Suprapubic skin (tissue), 4 donors: ENCODE data around the gene TRAIP. TPM values are rescaled to one million over a fixed set of nuclear protein-coding genes. Genes with fewer than 3 reads are reported as not detected.

Experiments
- DNase-seq, 2 donors: peaks; one replicate each; pipeline ENCODE4 v3.0.0-alpha.2; 2019; ENCODE audit warnings: low spot score in 2 of 2
- H3K27ac ChIP-seq: fragments of 200-600 bp; sonication (generic); one replicate; pipeline ENCODE4 v1.5.1; 2019
- H3K27me3 ChIP-seq: fragments of 200-600 bp; sonication (generic); one replicate; pipeline ENCODE4 v1.5.1; 2019
- H3K36me3 ChIP-seq: fragments of 200-600 bp; sonication (generic); one replicate; pipeline ENCODE4 v1.5.1; 2019
- H3K4me1 ChIP-seq: fragments of 200-600 bp; sonication (generic); one replicate; pipeline ENCODE4 v1.5.1; 2019
- H3K4me3 ChIP-seq: fragments of 200-600 bp; sonication (generic); one replicate; pipeline ENCODE4 v1.5.1; 2019; ENCODE audit warnings: mild to moderate bottlenecking
- H3K9me3 ChIP-seq: fragments of 200-600 bp; sonication (generic); one replicate; pipeline ENCODE4 v1.5.1; 2019
- EP300 ChIP-seq: sonication (generic); formaldehyde crosslinking; IDR thresholded peaks from one replicate; pipeline ENCODE4 v1.6.1; 2017; ENCODE audit warnings: antibody characterized with exemption
- POLR2A ChIP-seq, 2 donors: fragments of 450-650 bp; IDR thresholded peaks; one replicate each; pipeline ENCODE4 v1.6.1; 2017; ENCODE audit warnings: antibody characterized with exemption in 2 of 2, mild to moderate bottlenecking in 2 of 2, moderate library complexity in 2 of 2
- POLR2AphosphoS5 ChIP-seq, 3 donors: sonication (generic); formaldehyde crosslinking; IDR thresholded peaks; one replicate each; pipeline ENCODE4 v1.6.1; 2017; ENCODE audit warnings: antibody characterized with exemption in 3 of 3
- WGBS: methylation state at CpG from one replicate; pipeline ENCODE4 v1.1.5; 2018; 5-methylcytosine and 5-hydroxymethylcytosine counted together
- total RNA-seq, 4 donors: library from RNA; depleted of rRNA; stranded (reverse); fragments of >200 nt; gene quantifications; one replicate each; pipeline ENCODE4 v1.1.0, GENCODE V29; 2016
- TF ChIP-seq, protein P1 (sequence below), 2 donors: fragments of 200-600 bp in 1 of 2; fragments of 450-650 bp in 1 of 2; sonication (generic) in 1 of 2; IDR thresholded peaks; one replicate each; pipeline ENCODE4 v1.5.1; 2016 to 2019; ENCODE audit warnings: antibody characterized with exemption in 2 of 2, mild to moderate bottlenecking in 1 of 2, moderate library complexity in 1 of 2

The TRAIP gene
- total RNA-seq, 4 donors from 2014 or later = 3.4 to 8.4 (median 4.7) TPM

DNA sequence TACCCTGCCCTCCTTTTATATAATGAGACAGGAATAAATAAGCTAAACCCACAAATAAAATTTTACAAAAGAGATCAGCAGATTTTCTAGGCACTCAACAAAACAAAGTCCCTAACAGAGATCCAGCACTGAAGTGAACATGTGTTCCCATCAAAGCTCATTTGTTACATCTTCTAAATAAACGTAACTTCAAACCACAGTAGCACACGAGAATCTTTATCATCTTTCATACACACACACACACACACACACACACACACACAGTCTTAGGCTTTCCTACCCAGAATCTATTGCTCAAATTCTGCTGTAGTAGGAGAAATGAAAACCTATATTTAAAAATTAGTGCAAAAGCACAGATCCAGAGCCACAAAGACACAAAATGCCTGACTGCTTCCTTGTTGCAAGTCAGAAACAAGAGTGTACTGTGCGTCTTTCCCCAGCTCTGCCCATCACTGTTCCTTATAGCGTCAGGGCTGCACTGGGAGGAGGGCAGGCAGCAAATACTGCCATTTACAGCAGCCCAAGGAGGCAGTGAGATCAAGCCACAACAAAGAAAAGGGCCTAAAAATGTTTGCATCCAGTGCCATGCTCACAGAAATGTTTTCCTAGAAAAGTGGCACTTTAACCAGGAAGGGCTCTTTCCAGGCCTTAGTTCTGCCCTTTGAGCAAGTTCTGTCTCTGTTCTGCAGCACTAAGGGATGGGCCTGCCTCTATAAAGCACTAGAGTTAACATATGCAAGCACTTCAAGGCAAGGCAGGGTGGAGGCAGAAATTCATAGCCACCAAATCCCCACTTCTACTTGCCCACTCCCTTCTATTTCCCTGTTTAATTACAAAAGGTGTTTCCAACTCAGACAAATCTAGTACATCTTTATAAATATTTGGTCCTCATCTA lies 76.0 kb downstream of the TRAIP start:
- TF ChIP-seq, protein P1, sequence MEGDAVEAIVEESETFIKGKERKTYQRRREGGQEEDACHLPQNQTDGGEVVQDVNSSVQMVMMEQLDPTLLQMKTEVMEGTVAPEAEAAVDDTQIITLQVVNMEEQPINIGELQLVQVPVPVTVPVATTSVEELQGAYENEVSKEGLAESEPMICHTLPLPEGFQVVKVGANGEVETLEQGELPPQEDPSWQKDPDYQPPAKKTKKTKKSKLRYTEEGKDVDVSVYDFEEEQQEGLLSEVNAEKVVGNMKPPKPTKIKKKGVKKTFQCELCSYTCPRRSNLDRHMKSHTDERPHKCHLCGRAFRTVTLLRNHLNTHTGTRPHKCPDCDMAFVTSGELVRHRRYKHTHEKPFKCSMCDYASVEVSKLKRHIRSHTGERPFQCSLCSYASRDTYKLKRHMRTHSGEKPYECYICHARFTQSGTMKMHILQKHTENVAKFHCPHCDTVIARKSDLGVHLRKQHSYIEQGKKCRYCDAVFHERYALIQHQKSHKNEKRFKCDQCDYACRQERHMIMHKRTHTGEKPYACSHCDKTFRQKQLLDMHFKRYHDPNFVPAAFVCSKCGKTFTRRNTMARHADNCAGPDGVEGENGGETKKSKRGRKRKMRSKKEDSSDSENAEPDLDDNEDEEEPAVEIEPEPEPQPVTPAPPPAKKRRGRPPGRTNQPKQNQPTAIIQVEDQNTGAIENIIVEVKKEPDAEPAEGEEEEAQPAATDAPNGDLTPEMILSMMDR (IDR thresholded peaks at IDR 0.05) = no peak
- TF ChIP-seq POLR2AphosphoS5 (IDR thresholded peaks at IDR 0.05) (no peak), EP300 (no peak), POLR2A (IDR thresholded peaks at IDR 0.05) (no peak)
- Histone ChIP-seq H3K9me3 (no peaks in the 10 kb centered on the region), H3K27ac (no peak overlapping the region), H3K36me3 (peaks cover 28% of the 10 kb centered on the region), H3K4me1 (peaks cover 40% of the 10 kb centered on the region), H3K4me3 (no peak overlapping the region), H3K27me3 (no peaks in the 10 kb centered on the region)
- peak in 1 of 2 donors; percentile 24 for DNase-seq
- 69% methylated on average over 4 of the region's 4 CpGs for WGBS

DNA sequence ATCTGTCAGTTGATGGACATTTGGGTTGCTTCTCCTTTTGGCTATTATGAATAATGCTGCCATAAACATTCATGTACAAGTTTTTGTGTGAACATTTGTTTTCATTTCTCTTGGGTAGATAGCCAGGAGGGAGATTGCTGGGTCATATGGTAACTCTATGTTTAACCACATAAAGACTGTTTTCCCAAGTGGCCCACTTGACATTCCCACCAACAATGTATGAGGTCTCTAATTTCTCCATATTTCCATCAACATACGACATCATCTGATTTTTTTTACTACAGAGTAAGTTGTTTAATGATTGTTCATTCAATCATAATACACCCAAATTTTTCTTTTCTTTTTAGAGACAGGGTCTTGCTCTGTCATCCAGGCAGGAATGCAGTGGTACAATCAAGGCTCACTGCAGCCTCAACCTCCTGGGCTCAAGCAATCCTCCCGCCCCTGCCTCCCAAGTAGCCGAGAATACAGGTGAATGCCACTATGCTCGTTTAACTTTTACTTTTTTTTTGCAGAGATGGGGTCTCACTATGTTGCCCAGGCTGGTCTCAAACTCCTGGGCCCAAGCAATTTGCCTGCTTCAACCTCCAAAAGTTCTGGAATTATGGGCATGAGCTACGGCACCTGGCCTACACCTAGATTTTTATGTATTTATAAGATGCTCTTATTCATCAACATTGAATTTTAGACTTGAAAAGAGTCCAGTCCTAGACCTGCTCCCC lies 76.8 kb downstream of the TRAIP start:
- H3K27me3 ChIP-seq = no peaks in the 10 kb centered on the region
- TF ChIP-seq POLR2AphosphoS5 (IDR thresholded peaks at IDR 0.05) (no peak), EP300 (no peak), POLR2A (IDR thresholded peaks at IDR 0.05) (no peak)
- TF ChIP-seq, protein P1 (IDR thresholded peaks at IDR 0.05) = no peak
- peaks cover 28% of the 10 kb centered on the region for H3K36me3 ChIP-seq
- 94% methylated on average over 5 of the region's 5 CpGs for WGBS
- no peak overlapping the region for H3K27ac ChIP-seq
- H3K9me3 ChIP-seq = no peaks in the 10 kb centered on the region
- no peak overlapping the region for H3K4me3 ChIP-seq
- DNase-seq = peak in 1 of 2 donors; percentile 8
- H3K4me1 ChIP-seq = peaks cover 35% of the 10 kb centered on the region

Other genes with a start within 250 kb of the TRAIP start
- gene APEH, start 182.2 kb downstream of the TRAIP start, total RNA-seq = 100 to 1,000 TPM in 1 of 4 donors, 10 to 100 TPM in 3; 81.8 to 103 (median 91.2) TPM
- 10 to 100 TPM; 16.7 to 83.4 (median 21.9) TPM for gene MST1, start 167.1 kb downstream of the TRAIP start, total RNA-seq
- gene RNF123, start 167.0 kb downstream of the TRAIP start, total RNA-seq = 10 to 100 TPM; 23.6 to 88.3 (median 33.9) TPM
- gene AMIGO3, start 136.9 kb downstream of the TRAIP start, total RNA-seq = 1 to 10 TPM; 1.6 to 3.8 (median 2.5) TPM
- 10 to 100 TPM; 14.0 to 25.0 (median 17.3) TPM for gene GMPPB, start 132.6 kb downstream of the TRAIP start, total RNA-seq
- 10 to 100 TPM; 39.5 to 57.3 (median 53.2) TPM for gene IP6K1, start 70.0 kb downstream of the TRAIP start, total RNA-seq
- under 1 TPM in 2 of 4 donors, not detected in 2; 0.45 to 0.89 TPM for gene CDHR4, start 56.7 kb downstream of the TRAIP start, total RNA-seq
- 10 to 100 TPM; 30.9 to 48.1 (median 36.2) TPM for gene INKA1, start 53.3 kb downstream of the TRAIP start, total RNA-seq
- 10 to 100 TPM; 15.3 to 54.4 (median 31.2) TPM for gene UBA7, start 42.6 kb downstream of the TRAIP start, total RNA-seq
- 1 to 10 TPM in 1 of 4 donors, not detected in 3; 2.0 TPM for gene CAMKV, start 13.3 kb upstream of the TRAIP start, total RNA-seq
- 100 to 1,000 TPM in 1 of 4 donors, 10 to 100 TPM in 3; 37.7 to 129 (median 53.8) TPM for gene MST1R, start 47.3 kb upstream of the TRAIP start, total RNA-seq
- 10 to 100 TPM in 3 of 4 donors, 1 to 10 TPM in 1; 6.2 to 15.6 (median 11.9) TPM for gene MON1A, start 73.2 kb upstream of the TRAIP start, total RNA-seq
- gene RBM6, start 83.6 kb upstream of the TRAIP start, total RNA-seq = 100 to 1,000 TPM in 2 of 4 donors, 10 to 100 TPM in 2; 73.5 to 222 (median 89.5) TPM
- gene RBM5, start 232.4 kb upstream of the TRAIP start, total RNA-seq = 100 to 1,000 TPM; 129 to 681 (median 208) TPM